Neural cell (in vitro differentiated cells): ENCODE data around the gene IL1A. TPM values are rescaled to one million over a fixed set of nuclear protein-coding genes. Genes with fewer than 3 reads are reported as not detected.

Experiments used
- H2AFZ ChIP-seq: fragments of 200-600, 300-800 bp; sonication (generic), shearing (Covaris generic); 2 replicates; pipeline ENCODE4 v1.6.0; 2014; ENCODE audit warnings: low read depth, mild to moderate bottlenecking, antibody characterized with exemption, low read length, moderate library complexity
- H3F3A ChIP-seq: fragments of 200-600 bp; shearing (Covaris generic); 2 replicates; pipeline ENCODE4 v1.6.1; 2016; ENCODE audit warnings: mild to moderate bottlenecking, moderate library complexity, mixed read lengths, antibody characterized with exemption, low read length; ENCODE audit not compliant: insufficient read depth, poor library complexity, severe bottlenecking
- H3K27ac ChIP-seq: fragments of 200-600, 300-800 bp; sonication (generic), shearing (Covaris generic); 2 replicates; pipeline ENCODE4 v1.5.1; 2014; ENCODE audit warnings: mild to moderate bottlenecking, low read length, moderate library complexity
- H3K27me3 ChIP-seq: fragments of 300-800, 200-600 bp; sonication (generic), shearing (Covaris generic); 2 replicates; pipeline ENCODE4 v1.6.0; 2014; ENCODE audit warnings: mild to moderate bottlenecking, low read depth, low read length, moderate library complexity; ENCODE audit not compliant: insufficient read depth
- H3K36me3 ChIP-seq: fragments of 300-800, 200-600 bp; sonication (generic), shearing (Covaris generic); 2 replicates; pipeline ENCODE4 v1.5.1; 2014; ENCODE audit warnings: mild to moderate bottlenecking, antibody characterized with exemption, low read length, moderate library complexity; ENCODE audit not compliant: insufficient read depth
- H3K4me2 ChIP-seq: fragments of 300-800, 200-600 bp; sonication (generic), shearing (Covaris generic); 2 replicates; pipeline ENCODE4 v1.6.0; 2014; ENCODE audit warnings: mild to moderate bottlenecking, low read length
- H3K4me3 ChIP-seq: fragments of 300-800, 200-600 bp; sonication (generic), shearing (Covaris generic); 2 replicates; pipeline ENCODE4 v1.5.1; 2014; ENCODE audit warnings: mild to moderate bottlenecking, low read length, moderate library complexity
- H3K79me2 ChIP-seq: fragments of 200-600 bp; shearing (Covaris generic); replicated peaks from 2 replicates; pipeline ENCODE4 v1.6.0; 2014; ENCODE audit warnings: mild to moderate bottlenecking, low read length, moderate library complexity; ENCODE audit not compliant: insufficient read depth
- H3K9ac ChIP-seq: fragments of 300-800, 200-600 bp; sonication (generic), shearing (Covaris generic); 2 replicates; pipeline ENCODE4 v1.6.1; 2016; ENCODE audit warnings: mild to moderate bottlenecking, low read length, mixed read lengths
- H3K9me2 ChIP-seq: fragments of 200-600 bp; shearing (Covaris generic); 2 replicates; pipeline ENCODE4 v1.6.1; 2016; ENCODE audit warnings: mild to moderate bottlenecking, low read length, mixed read lengths; ENCODE audit not compliant: insufficient read depth
- H3K9me3 ChIP-seq: fragments of 200-600, 300-800 bp; sonication (generic), shearing (Covaris generic); 2 replicates; pipeline ENCODE4 v1.6.1; 2016; ENCODE audit warnings: mild to moderate bottlenecking, mixed run types, low read length, moderate library complexity, mixed read lengths
- H4K20me1 ChIP-seq: fragments of 200-600 bp; shearing (Covaris generic); 2 replicates; pipeline ENCODE4 v1.6.1; 2016; ENCODE audit warnings: mild to moderate bottlenecking, mixed run types; ENCODE audit not compliant: insufficient read depth
- EP300 ChIP-seq: fragments of 450-650 bp; conservative IDR thresholded peaks from 2 replicates; pipeline ENCODE4 v1.6.1; 2014; ENCODE audit warnings: antibody characterized with exemption, mild to moderate bottlenecking, moderate library complexity; ENCODE audit not compliant: poor library complexity, severe bottlenecking
- EZH2 ChIP-seq: fragments of 200-600, 300-800 bp; shearing (Covaris generic), sonication (generic); IDR thresholded peaks from 2 replicates; pipeline ENCODE4 v1.6.1; 2014; ENCODE audit warnings: antibody characterized with exemption, low read length, borderline replicate concordance, mild to moderate bottlenecking; ENCODE audit not compliant: insufficient read depth, poor library complexity, severe bottlenecking
- MXI1 ChIP-seq: fragments of 450-650 bp; conservative IDR thresholded peaks from 2 replicates; pipeline ENCODE4 v1.6.1; 2014; ENCODE audit warnings: antibody characterized with exemption, mild to moderate bottlenecking; ENCODE audit not compliant: poor library complexity, severe bottlenecking
- POLR2AphosphoS5 ChIP-seq: IDR thresholded peaks from 2 replicates; pipeline ENCODE4 v1.6.1; 2012
- RAD21 ChIP-seq: fragments of 450-650 bp; conservative IDR thresholded peaks from 2 replicates; pipeline ENCODE4 v1.6.1; 2014; ENCODE audit warnings: antibody characterized with exemption, mild to moderate bottlenecking, moderate library complexity
- SMC3 ChIP-seq: fragments of 450-650 bp; conservative IDR thresholded peaks from 2 replicates; pipeline ENCODE4 v1.6.1; 2014; ENCODE audit warnings: antibody characterized with exemption, mild to moderate bottlenecking, moderate library complexity; ENCODE audit not compliant: poor library complexity
- TAF1 ChIP-seq: IDR thresholded peaks from 2 replicates; pipeline ENCODE4 v1.6.1; 2012; ENCODE audit warnings: low read depth
- polyA plus RNA-seq: library from polyadenylated mRNA; depleted of rRNA; stranded (reverse); fragments of >200 nt; gene quantifications from 2 replicates; pipeline ENCODE4 v1.2.3, GENCODE V29; 2014
- TF ChIP-seq, protein P1 (sequence below): fragments of 450-650 bp; IDR thresholded peaks from 2 replicates; pipeline ENCODE4 v1.5.1; 2014; ENCODE audit warnings: antibody characterized with exemption, mild to moderate bottlenecking, moderate library complexity; ENCODE audit not compliant: poor library complexity, severe bottlenecking
- TF ChIP-seq, protein P2 (sequence below): IDR thresholded peaks from 2 replicates; pipeline ENCODE4 v1.6.1; 2012; ENCODE audit warnings: borderline replicate concordance

IL1A gene
- polyA plus RNA-seq, 1 donor from 2014 or later = 0.14 TPM

DNA sequence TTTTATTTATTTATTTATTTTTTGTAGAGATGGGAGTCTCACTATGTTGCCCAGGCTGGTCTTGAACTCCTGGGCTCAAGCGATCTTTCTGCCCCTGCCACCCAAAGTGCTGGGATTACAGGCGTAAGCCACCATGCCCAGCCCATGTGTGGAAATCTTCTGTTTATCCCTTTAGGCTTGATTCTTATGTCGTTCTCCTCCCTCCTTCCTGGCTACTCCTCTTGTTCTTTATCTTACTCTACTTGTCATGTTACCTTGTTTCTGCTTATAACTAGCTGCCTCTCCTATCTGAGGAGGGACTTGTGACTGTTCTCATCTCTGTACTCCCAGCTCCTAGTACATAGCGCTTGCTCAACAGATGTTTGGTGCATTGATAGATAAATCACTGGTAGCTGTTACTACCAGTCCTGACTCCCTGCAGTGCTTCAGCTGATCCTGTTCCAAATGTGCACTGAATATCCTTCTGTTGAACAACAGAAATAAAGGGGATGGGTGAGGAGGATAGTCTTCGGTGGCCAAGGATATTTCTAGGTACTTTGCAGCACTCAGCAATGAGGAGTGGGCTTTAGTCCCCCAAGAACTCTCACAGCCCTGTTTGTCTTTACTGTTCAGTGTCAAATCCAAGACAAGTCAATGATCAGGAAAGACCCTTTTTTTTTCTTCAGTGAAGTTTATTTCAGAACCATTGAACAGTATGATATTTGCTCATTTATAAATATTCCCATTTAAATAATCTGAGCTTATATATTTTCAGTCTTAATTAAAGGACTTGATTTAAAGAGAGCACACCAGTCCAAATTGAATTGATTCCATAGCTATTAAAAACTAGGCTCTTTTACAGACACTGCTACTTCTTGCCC, 45.0 kb upstream of the IL1A start:
- Histone ChIP-seq H3K9me2 (no peaks in the 10 kb centered on the region), H3K4me2 (no peak overlapping the region), H2AFZ (no peak overlapping the region), H3K27me3 (no peaks in the 10 kb centered on the region), H3K9ac (no peak overlapping the region), H3K79me2 (no peaks in the 10 kb centered on the region), H3K4me3 (no peak overlapping the region), H3K9me3 (no peaks in the 10 kb centered on the region), H3K27ac (no peak overlapping the region), H3F3A (no peaks in the 10 kb centered on the region), H3K36me3 (no peaks in the 10 kb centered on the region), H4K20me1 (no peaks in the 10 kb centered on the region)
- TF ChIP-seq EP300 (no peak), MXI1 (no peak)

DNA sequence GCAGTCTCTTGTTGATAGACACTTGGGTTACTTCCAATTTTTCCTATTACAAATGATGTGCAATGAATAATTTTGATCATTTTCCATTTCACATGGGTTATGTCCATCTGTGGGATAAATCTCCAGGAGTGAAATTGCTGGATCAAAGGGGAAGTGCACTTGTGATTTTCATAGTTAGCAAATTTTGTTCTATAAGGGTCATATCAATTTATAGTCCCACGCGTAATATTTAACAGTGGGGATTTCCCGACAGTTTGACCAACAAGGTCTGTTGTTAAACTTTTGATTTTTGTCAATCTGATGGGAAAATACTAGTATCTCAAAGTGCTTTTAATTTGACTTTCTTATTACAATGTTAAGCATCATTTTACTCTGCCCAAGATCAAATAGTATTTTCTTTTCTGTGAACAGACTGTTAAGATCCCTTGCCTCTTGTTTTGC, 44.0 kb upstream of the IL1A start:
- H3K79me2 ChIP-seq = no peaks in the 10 kb centered on the region
- no peaks in the 10 kb centered on the region for H3K36me3 ChIP-seq
- no peaks in the 10 kb centered on the region for H3K9me3 ChIP-seq
- no peak overlapping the region for H2AFZ ChIP-seq
- H3F3A ChIP-seq = no peaks in the 10 kb centered on the region
- H4K20me1 ChIP-seq = no peaks in the 10 kb centered on the region
- H3K4me2 ChIP-seq = no peak overlapping the region
- no peak overlapping the region for H3K4me3 ChIP-seq
- no peak overlapping the region for H3K9ac ChIP-seq
- no peak overlapping the region for H3K27ac ChIP-seq
- TF ChIP-seq RAD21 (no peak), EZH2 (no peak), MXI1 (no peak), SMC3 (no peak), EP300 (no peak), TAF1 (no peak), POLR2AphosphoS5 (no peak)
- TF ChIP-seq, protein P1, sequence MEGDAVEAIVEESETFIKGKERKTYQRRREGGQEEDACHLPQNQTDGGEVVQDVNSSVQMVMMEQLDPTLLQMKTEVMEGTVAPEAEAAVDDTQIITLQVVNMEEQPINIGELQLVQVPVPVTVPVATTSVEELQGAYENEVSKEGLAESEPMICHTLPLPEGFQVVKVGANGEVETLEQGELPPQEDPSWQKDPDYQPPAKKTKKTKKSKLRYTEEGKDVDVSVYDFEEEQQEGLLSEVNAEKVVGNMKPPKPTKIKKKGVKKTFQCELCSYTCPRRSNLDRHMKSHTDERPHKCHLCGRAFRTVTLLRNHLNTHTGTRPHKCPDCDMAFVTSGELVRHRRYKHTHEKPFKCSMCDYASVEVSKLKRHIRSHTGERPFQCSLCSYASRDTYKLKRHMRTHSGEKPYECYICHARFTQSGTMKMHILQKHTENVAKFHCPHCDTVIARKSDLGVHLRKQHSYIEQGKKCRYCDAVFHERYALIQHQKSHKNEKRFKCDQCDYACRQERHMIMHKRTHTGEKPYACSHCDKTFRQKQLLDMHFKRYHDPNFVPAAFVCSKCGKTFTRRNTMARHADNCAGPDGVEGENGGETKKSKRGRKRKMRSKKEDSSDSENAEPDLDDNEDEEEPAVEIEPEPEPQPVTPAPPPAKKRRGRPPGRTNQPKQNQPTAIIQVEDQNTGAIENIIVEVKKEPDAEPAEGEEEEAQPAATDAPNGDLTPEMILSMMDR = no peak
- TF ChIP-seq, protein P2, sequence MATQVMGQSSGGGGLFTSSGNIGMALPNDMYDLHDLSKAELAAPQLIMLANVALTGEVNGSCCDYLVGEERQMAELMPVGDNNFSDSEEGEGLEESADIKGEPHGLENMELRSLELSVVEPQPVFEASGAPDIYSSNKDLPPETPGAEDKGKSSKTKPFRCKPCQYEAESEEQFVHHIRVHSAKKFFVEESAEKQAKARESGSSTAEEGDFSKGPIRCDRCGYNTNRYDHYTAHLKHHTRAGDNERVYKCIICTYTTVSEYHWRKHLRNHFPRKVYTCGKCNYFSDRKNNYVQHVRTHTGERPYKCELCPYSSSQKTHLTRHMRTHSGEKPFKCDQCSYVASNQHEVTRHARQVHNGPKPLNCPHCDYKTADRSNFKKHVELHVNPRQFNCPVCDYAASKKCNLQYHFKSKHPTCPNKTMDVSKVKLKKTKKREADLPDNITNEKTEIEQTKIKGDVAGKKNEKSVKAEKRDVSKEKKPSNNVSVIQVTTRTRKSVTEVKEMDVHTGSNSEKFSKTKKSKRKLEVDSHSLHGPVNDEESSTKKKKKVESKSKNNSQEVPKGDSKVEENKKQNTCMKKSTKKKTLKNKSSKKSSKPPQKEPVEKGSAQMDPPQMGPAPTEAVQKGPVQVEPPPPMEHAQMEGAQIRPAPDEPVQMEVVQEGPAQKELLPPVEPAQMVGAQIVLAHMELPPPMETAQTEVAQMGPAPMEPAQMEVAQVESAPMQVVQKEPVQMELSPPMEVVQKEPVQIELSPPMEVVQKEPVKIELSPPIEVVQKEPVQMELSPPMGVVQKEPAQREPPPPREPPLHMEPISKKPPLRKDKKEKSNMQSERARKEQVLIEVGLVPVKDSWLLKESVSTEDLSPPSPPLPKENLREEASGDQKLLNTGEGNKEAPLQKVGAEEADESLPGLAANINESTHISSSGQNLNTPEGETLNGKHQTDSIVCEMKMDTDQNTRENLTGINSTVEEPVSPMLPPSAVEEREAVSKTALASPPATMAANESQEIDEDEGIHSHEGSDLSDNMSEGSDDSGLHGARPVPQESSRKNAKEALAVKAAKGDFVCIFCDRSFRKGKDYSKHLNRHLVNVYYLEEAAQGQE = no peak
- no peaks in the 10 kb centered on the region for H3K27me3 ChIP-seq
- H3K9me2 ChIP-seq = no peaks in the 10 kb centered on the region
